ENCODE data around the gene HHATL. TPM values are rescaled to one million over a fixed set of nuclear protein-coding genes. Genes with fewer than 3 reads are reported as not detected.

Gene HHATL
- total RNA-seq, 2 donors from 2014 or later, result not detected

- ATAC-seq, result no peak
- no peak overlapping the region for H3K27ac Mint-ChIP-seq
Observed at GRCh38 chr3:42706721-42707619, 4.4 kb upstream of the HHATL start.

DNA sequence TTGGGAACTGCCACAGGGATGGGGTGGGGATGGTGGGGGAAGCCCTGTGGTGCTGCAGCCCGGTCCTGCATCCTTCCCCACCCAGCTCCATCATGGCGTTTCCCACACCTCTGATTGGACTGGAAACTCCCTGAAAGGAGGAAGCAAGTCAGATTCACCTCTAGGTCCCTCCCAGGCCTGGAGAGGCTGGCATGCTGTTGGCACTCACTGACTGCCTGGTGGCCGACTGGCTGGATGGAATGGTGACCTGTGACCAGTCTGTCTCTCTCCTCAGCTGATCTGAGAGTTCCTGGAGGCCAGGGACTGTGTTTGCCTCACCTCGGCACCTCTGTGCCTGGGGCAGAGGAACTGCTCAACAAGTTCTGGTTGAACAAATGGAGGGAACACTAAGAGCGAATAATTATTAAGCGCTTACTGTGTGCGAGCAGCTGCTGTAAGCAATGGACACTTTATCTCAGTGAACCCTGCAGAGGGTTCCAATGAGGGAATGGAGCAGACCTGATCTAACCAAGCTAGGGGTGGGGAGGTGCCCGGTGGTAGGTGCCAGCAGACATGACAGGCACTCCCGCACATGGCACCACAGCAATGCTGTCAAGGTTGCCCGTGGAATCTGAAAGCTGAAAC is 3.5 kb upstream of the HHATL start:
- Mint-ChIP-seq H3K36me3 (no peaks in the 10 kb centered on the region), H3K27ac (no peak overlapping the region), H3K9me3 (no peaks in the 10 kb centered on the region)
- DNase-seq (ENCODE audit: low spot score in 2 of 2) (no peak), ATAC-seq (no peak)

More at GRCh38 chr3:42706721-42707619, 4.4 kb upstream of the HHATL start:
- no peaks in the 10 kb centered on the region for H3K9me3 Mint-ChIP-seq
- no peaks in the 10 kb centered on the region for H3K36me3 Mint-ChIP-seq
- DNase-seq (ENCODE audit: low spot score in 2 of 2), result no peak

GRCh38 chr3:42705058-42705767 is 2.6 kb upstream of the HHATL start:
- DNase-seq (ENCODE audit: low spot score in 2 of 2) (no peak), ATAC-seq (no peak)
- no peaks in the 10 kb centered on the region for H3K9me3 Mint-ChIP-seq
- no peak overlapping the region for H3K27ac Mint-ChIP-seq
- H3K36me3 Mint-ChIP-seq, result no peaks in the 10 kb centered on the region

GRCh38 chr3:42704136-42704841 is 1.7 kb upstream of the HHATL start:
- DNase-seq (ENCODE audit: low spot score in 2 of 2), result no peak
- H3K36me3 Mint-ChIP-seq, result no peaks in the 10 kb centered on the region
- ATAC-seq, result no peak
- no peak overlapping the region for H3K27ac Mint-ChIP-seq
- no peaks in the 10 kb centered on the region for H3K9me3 Mint-ChIP-seq

DNA sequence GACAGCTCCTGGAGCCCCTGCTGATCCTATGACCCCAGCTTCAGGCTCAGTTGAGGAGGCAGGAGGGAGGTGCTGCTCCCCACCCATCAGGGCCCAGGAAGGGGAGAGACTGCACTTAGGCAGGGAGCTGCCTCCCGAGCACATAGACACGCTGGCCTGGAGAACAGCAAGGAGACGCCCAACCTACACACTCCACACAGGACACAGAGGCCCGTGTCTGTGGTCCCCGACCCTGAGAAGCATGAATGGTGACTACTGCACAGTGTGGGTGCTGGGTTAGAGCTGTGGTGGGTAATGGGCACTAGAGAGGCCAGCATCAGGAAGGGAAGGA is 1.1 kb upstream of the HHATL start:
- no peaks in the 10 kb centered on the region for H3K9me3 Mint-ChIP-seq
- DNase-seq (ENCODE audit: low spot score in 2 of 2) (no peak), ATAC-seq (no peak)
- no peak overlapping the region for H3K27ac Mint-ChIP-seq
- H3K36me3 Mint-ChIP-seq, result no peaks in the 10 kb centered on the region

DNA sequence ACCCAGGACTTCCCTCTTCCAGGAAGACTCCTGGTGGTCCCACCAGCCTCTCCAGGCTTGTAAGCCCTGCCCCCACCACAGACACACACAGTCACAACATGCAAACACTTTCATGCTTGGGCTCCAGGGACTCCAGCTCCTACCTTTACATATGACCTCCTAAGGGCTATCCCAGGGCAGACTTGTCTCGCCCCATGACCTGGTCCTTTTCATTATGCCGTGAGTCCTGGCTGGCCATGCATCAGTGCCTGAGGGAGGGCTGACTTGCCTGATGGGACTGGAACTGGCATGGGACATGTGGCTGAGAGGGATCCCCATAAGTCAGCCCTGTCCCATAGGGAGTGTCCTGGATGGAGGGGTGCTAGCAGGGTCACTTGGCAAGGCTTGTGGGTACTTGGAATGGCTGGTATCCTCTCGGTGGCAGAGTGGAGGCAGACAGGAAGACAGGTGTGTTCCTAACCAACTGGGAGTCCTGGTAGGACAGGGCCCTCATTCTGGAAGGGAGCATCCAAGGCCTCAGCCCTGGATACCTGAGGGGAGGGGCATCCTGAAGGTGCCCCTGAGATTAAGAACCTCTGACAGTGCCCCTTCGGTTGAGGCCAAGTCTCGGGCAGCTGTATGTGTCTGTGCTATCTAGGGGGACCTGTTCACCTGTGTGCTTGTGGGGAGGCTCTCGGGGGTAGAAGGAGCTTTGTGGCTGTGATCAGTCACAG is 540 bp upstream of the HHATL start:
- DNase-seq (ENCODE audit: low spot score in 2 of 2), result no peak

GRCh38 chr3:42701371-42702065 is 1.1 kb downstream of the HHATL start:
- Mint-ChIP-seq H3K27ac (no peak overlapping the region), H3K36me3 (no peaks in the 10 kb centered on the region), H3K9me3 (no peaks in the 10 kb centered on the region)
- DNase-seq (ENCODE audit: low spot score in 2 of 2) (peak in 1 of 2 donors; percentile 65), ATAC-seq (peak; percentile 55 to 74)

More for the DNA sequence above, 540 bp upstream of the HHATL start:
- Mint-ChIP-seq H3K27ac (no peak overlapping the region), H3K36me3 (no peaks in the 10 kb centered on the region), H3K9me3 (no peaks in the 10 kb centered on the region)
- no peak for ATAC-seq

- Mint-ChIP-seq H3K27ac (no peak overlapping the region), H3K36me3 (no peaks in the 10 kb centered on the region), H3K9me3 (no peaks in the 10 kb centered on the region)
- no peak for ATAC-seq
- no peak for DNase-seq (ENCODE audit: low spot score in 2 of 2)
Observed at GRCh38 chr3:42700366-42701288, 2.0 kb downstream of the HHATL start.

DNA sequence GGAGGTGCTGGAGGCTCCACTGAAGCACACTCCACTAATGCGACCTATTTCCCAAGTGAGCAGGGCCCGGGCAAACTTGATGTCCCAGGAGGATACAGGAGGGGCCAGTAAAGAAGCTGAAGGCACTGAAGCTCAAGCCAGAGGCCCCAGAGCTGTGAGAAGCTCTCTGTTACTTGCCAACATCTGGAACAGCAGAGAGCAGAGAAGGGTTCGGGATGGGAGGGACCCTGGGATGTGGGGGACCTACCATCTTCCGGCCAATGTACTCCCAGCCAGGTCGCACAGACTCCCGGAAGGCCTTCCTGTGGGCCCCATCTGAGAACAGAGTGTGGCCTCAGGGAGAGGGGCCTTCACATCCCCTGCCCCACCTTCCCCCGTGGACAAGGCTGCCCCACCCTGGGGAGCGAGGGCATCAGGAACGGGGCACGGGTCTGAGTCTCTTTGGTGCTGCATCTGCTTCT is 3.1 kb downstream of the HHATL start:
- no peaks in the 10 kb centered on the region for H3K36me3 Mint-ChIP-seq
- H3K27ac Mint-ChIP-seq, result no peak overlapping the region
- DNase-seq (ENCODE audit: low spot score in 2 of 2) (no peak), ATAC-seq (no peak)
- no peaks in the 10 kb centered on the region for H3K9me3 Mint-ChIP-seq

DNA sequence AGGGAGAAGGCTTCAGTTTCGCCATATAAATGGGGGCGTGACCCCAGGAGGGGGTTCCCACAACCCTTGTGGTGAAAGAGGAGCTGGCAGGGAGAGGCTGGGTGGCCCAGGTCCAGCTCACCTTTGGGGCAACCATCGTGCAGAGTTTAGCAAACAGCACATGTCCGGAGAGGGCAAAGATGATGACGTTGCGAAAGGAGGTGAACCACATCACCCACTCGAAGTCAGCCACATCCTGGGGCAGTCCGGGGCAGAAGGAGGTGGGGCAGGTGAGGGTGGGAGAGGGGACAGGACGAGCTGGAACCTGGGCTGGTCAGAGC is 3.7 kb downstream of the HHATL start:
- Mint-ChIP-seq H3K9me3 (no peaks in the 10 kb centered on the region), H3K36me3 (no peaks in the 10 kb centered on the region), H3K27ac (no peak overlapping the region)
- ATAC-seq (peak in 1 of 2 donors; percentile 71), DNase-seq (ENCODE audit: low spot score in 2 of 2) (no peak)

- H3K27ac Mint-ChIP-seq, result no peak overlapping the region
- ATAC-seq, result no peak
- DNase-seq (ENCODE audit: low spot score in 2 of 2), result no peak
- H3K36me3 Mint-ChIP-seq, result no peaks in the 10 kb centered on the region
- H3K9me3 Mint-ChIP-seq, result no peaks in the 10 kb centered on the region
Observed at GRCh38 chr3:42698216-42698910, 4.2 kb downstream of the HHATL start.

DNA sequence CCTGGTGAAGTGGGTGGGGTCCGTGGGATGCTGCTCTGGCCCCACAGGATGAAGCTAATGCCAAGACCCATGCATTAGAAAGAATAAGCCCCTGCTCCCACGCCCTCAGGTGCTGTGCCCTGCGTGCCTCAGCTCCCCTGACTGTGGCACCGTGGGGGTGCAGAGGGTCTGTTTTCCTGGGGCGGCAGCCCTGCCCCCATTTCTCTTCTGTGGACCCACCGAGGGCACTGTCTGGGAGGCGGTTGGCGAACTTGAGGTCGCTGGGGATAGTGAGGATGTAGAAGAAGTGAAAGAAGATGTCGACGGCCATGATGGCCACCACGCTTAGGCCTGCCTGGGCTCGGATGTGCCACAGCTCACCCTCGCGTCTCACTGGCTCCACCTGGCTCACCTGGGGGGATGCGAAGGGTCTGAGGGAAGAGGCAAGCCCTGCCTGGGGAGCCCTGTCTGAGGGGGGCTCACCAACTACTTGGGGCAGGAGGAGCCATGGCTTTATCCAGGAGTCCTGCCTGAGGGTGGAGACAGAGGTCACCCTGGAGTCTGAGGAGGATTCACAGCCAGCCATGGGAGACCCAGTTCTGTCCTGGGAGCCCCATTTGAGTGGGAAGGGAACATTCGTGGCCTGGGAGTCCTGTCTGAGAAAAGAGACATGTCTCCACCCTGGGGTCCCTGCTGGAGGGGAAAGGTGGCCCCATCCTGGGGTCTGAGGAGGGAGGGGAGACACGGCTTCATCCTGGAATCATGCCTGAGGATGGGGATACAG is 5.1 kb downstream of the HHATL start:
- DNase-seq (ENCODE audit: low spot score in 2 of 2) (no peak), ATAC-seq (no peak)
- Mint-ChIP-seq H3K36me3 (no peaks in the 10 kb centered on the region), H3K9me3 (no peaks in the 10 kb centered on the region), H3K27ac (no peak overlapping the region)

- ATAC-seq, result no peak
- H3K9me3 Mint-ChIP-seq, result no peaks in the 10 kb centered on the region
- no peaks in the 10 kb centered on the region for H3K36me3 Mint-ChIP-seq
- DNase-seq (ENCODE audit: low spot score in 2 of 2), result no peak
- H3K27ac Mint-ChIP-seq, result no peak overlapping the region
Observed at GRCh38 chr3:42696356-42697288, 6.0 kb downstream of the HHATL start.

All from activated naive CD4-positive, alpha-beta T cell treated with anti-CD3 and anti-CD28 coated beads, Interleukin-2, amount 50 U/mL, for 72 hours (primary cell).